Middle frontal gyrus (tissue), 1 donor: ENCODE results near the gene LRBA.

Experiments
- DNase-seq: peaks from one replicate; pipeline ENCODE4 v3.0.0-alpha.2; 2015; ENCODE audit warnings: low spot score; ENCODE audit errors: extremely low spot score

The LRBA gene

GRCh38 chr4:150591406-150591805 is 423.7 kb downstream of the LRBA start:
- DNase-seq, result no peak

GRCh38 chr4:150590631-150591030 is 424.5 kb downstream of the LRBA start:
- DNase-seq, result no peak

GRCh38 chr4:150589157-150589556 is 425.9 kb downstream of the LRBA start:
- no peak for DNase-seq

- no peak for DNase-seq
Measured at GRCh38 chr4:150588316-150588715, 426.8 kb downstream of the LRBA start.

- no peak for DNase-seq
Measured at GRCh38 chr4:150586162-150586810, 428.8 kb downstream of the LRBA start.

GRCh38 chr4:150585611-150586010 is 429.5 kb downstream of the LRBA start:
- no peak for DNase-seq

- no peak for DNase-seq
Measured at GRCh38 chr4:150584111-150584915, 430.8 kb downstream of the LRBA start.

GRCh38 chr4:150583287-150584110 is 431.6 kb downstream of the LRBA start:
- no peak for DNase-seq

GRCh38 chr4:150582873-150583286 is 432.2 kb downstream of the LRBA start:
- DNase-seq, result no peak

- no peak for DNase-seq
Measured at GRCh38 chr4:150582146-150582872, 432.8 kb downstream of the LRBA start, which contains the start of gene MAB21L2. Gene MAB21L2, plus strand, starts transcription at chr4:150582151. Its CDS starts 879 bp downstream, at chr4:150583030.

- no peak for DNase-seq
Measured at GRCh38 chr4:150581641-150582051, 433.4 kb downstream of the LRBA start.

GRCh38 chr4:150581056-150581605 is 434.0 kb downstream of the LRBA start:
- DNase-seq, result no peak

GRCh38 chr4:150580306-150580705 is 434.8 kb downstream of the LRBA start:
- no peak for DNase-seq

- no peak for DNase-seq
Measured at GRCh38 chr4:150579551-150580234, 435.4 kb downstream of the LRBA start.

- DNase-seq, result no peak
Measured at GRCh38 chr4:150578745-150579501, 436.2 kb downstream of the LRBA start.

GRCh38 chr4:150577796-150578195 is 437.3 kb downstream of the LRBA start:
- DNase-seq, result no peak

GRCh38 chr4:150574678-150575077 is 440.4 kb downstream of the LRBA start:
- no peak for DNase-seq

GRCh38 chr4:150573534-150573933 is 441.6 kb downstream of the LRBA start:
- DNase-seq, result no peak

GRCh38 chr4:150572704-150573504 is 442.2 kb downstream of the LRBA start:
- no peak for DNase-seq
